ENCODE results near the gene PDCD10. TPM values are rescaled to one million over a fixed set of nuclear protein-coding genes. Genes with fewer than 3 reads are reported as not detected.

The PDCD10 gene
- total and polyA plus RNA-seq, 9 donors = 27.0 to 51.7 (median 35.1) TPM

- H3K4me1 ChIP-seq (ENCODE audit: insufficient read depth) = no peaks in the 10 kb centered on the region
- H3K9me3 ChIP-seq = peaks cover 0 to 4% of the 10 kb centered on the region in 2 donors
- no peaks in the 10 kb centered on the region for H3K27me3 ChIP-seq
- H3K27ac ChIP-seq = no peak overlapping the region
- no peak for DNase-seq
- H3K36me3 ChIP-seq = no peaks in the 10 kb centered on the region
- TF ChIP-seq EP300 (IDR thresholded peaks at IDR 0.05) = no peak
- TF ChIP-seq POLR2A (IDR thresholded peaks at IDR 0.05) = no peak
- no peak for TF ChIP-seq CTCF (IDR thresholded peaks at IDR 0.05)
- WGBS, 3 donors = 96 to 98% (median 97%) methylated on average over 4 of the region's 4 CpGs
- no peak overlapping the region for H3K4me3 ChIP-seq
- intact Hi-C loops (cut with DNase I) = no loop called here
These were observed 55.2 kb downstream of the PDCD10 start for GRCh38 chr3:167679526-167679925.

GRCh38 chr3:167675848-167676247 lies 58.8 kb downstream of the PDCD10 start:
- no peaks in the 10 kb centered on the region for H3K36me3 ChIP-seq
- WGBS, 3 donors = 92 to 100% (median 93%) methylated on average over 1 of the region's 1 CpG

GRCh38 chr3:167673221-167673620 lies 61.5 kb downstream of the PDCD10 start:
- 92 to 94% (median 94%) methylated on average over 1 of the region's 1 CpG for WGBS, 3 donors
- no peak for TF ChIP-seq EP300 (IDR thresholded peaks at IDR 0.05)
- no peak for TF ChIP-seq POLR2A (IDR thresholded peaks at IDR 0.05)
- TF ChIP-seq CTCF (IDR thresholded peaks at IDR 0.05) = no peak
- intact Hi-C loops (cut with DNase I) = no loop called here

More at GRCh38 chr3:167675848-167676247, 58.8 kb downstream of the PDCD10 start:
- Histone ChIP-seq H3K9me3 (peaks cover 0 to 4% of the 10 kb centered on the region in 2 donors), H3K4me1 (ENCODE audit: insufficient read depth) (no peaks in the 10 kb centered on the region), H3K27ac (no peak overlapping the region), H3K4me3 (no peak overlapping the region), H3K27me3 (no peaks in the 10 kb centered on the region)
- no peak for TF ChIP-seq EP300 (IDR thresholded peaks at IDR 0.05)
- no peak for TF ChIP-seq CTCF (IDR thresholded peaks at IDR 0.05)
- TF ChIP-seq POLR2A (IDR thresholded peaks at IDR 0.05) = no peak
- intact Hi-C loops (cut with DNase I) = no loop called here
- DNase-seq = no peak

GRCh38 chr3:167671878-167672427 lies 62.7 kb downstream of the PDCD10 start:
- intact Hi-C loops (cut with DNase I) = no loop called here
- H3K4me1 ChIP-seq (ENCODE audit: insufficient read depth) = no peaks in the 10 kb centered on the region
- 42 to 54% (median 52%) methylated on average over 4 of the region's 4 CpGs for WGBS, 3 donors

More at GRCh38 chr3:167673221-167673620, 61.5 kb downstream of the PDCD10 start:
- Histone ChIP-seq H3K27ac (no peak overlapping the region), H3K9me3 (peaks cover 0 to 4% of the 10 kb centered on the region in 2 donors), H3K4me1 (ENCODE audit: insufficient read depth) (no peaks in the 10 kb centered on the region), H3K36me3 (no peaks in the 10 kb centered on the region), H3K27me3 (no peaks in the 10 kb centered on the region), H3K4me3 (no peak overlapping the region)
- DNase-seq = no peak

More at GRCh38 chr3:167671878-167672427, 62.7 kb downstream of the PDCD10 start:
- H3K4me3 ChIP-seq = no peak overlapping the region
- H3K9me3 ChIP-seq = peaks cover 0 to 4% of the 10 kb centered on the region in 2 donors
- no peak for TF ChIP-seq EP300 (IDR thresholded peaks at IDR 0.05)
- no peak for TF ChIP-seq POLR2A (IDR thresholded peaks at IDR 0.05)
- no peak for TF ChIP-seq CTCF (IDR thresholded peaks at IDR 0.05)
- no peak overlapping the region for H3K27ac ChIP-seq
- no peaks in the 10 kb centered on the region for H3K27me3 ChIP-seq
- no peak for DNase-seq
- no peaks in the 10 kb centered on the region for H3K36me3 ChIP-seq

Measured in ovary (tissue), 9 donors.